H1 (cell line): ENCODE results near the gene TMED9. TPM values are rescaled to one million over a fixed set of nuclear protein-coding genes. Genes with fewer than 3 reads are reported as not detected.

Experiments used
- GABPA ChIP-seq: IDR thresholded peaks from 2 replicates; pipeline ENCODE4 v1.6.1; 2011; ENCODE audit warnings: mild to moderate bottlenecking, low read length, moderate library complexity, borderline replicate concordance; ENCODE audit not compliant: insufficient read depth
- GTF2F1 ChIP-seq: IDR thresholded peaks from 2 replicates; pipeline ENCODE4 v1.6.1; 2012; ENCODE audit warnings: low read depth, low read length, improper control_type of control experiment, borderline replicate concordance
- KDM1A ChIP-seq: fragments of 200-600, 300-600 bp; sonication (generic); IDR thresholded peaks from 2 replicates; pipeline ENCODE4 v1.7.1; 2016; ENCODE audit warnings: mild to moderate bottlenecking, low read length, borderline replicate concordance
- KDM5A ChIP-seq: fragments of 200-600 bp; IDR thresholded peaks from 2 replicates; pipeline ENCODE4 v1.7.1; 2012; ENCODE audit warnings: mild to moderate bottlenecking, low read length, inconsistent platforms, mixed read lengths
- SAP30 ChIP-seq: fragments of 300-600 bp; sonication (generic); IDR thresholded peaks from 2 replicates; pipeline ENCODE4 v1.7.1; 2012; ENCODE audit warnings: low read length, moderate library complexity, mild to moderate bottlenecking, inconsistent platforms; ENCODE audit not compliant: insufficient read depth, insufficient replicate concordance
- SIX5 ChIP-seq: IDR thresholded peaks from 2 replicates; pipeline ENCODE4 v1.6.1; 2011; ENCODE audit warnings: mild to moderate bottlenecking, low read depth, low read length
- TAF7 ChIP-seq: optimal IDR thresholded peaks from 2 replicates; pipeline ENCODE3; 2011; ENCODE audit warnings: low read depth, mild to moderate bottlenecking, inconsistent platforms, low read length, moderate library complexity, borderline replicate concordance
- polyA plus RNA-seq, 7 experiments: library from polyadenylated mRNA; depleted of rRNA in 3 of 7; stranded (reverse) in 5 of 7; unstranded in 2 of 7; fragments of >200 nt in 5 of 7; fragments of 200-250 nt in 2 of 7; gene quantifications; 1 replicate in 5 of 7; 2 replicates in 1 of 7; 4 replicates in 1 of 7; pipeline versions ENCODE4 v1.2.1 to v1.2.3, GENCODE V29; 2011 to 2013; ENCODE audit warnings: missing spikeins in 2 of 7, mixed read lengths in 2 of 7
- total RNA-seq: library from RNA; stranded (reverse); fragmentation: NEBNext Ultra II Directional; extraction: Animal tissue kit (Norgen Biotek cat#: 25700); gene quantifications from 2 replicates; pipeline ENCODE4 v1.2.1, GENCODE V29; 2021
- TF ChIP-seq, protein P1 (sequence below): IDR thresholded peaks from 2 replicates; pipeline ENCODE4 v1.6.1; 2012; ENCODE audit warnings: inconsistent platforms
- TF ChIP-seq, protein P2 (sequence below): fragments of 300-600 bp; sonication (generic); IDR thresholded peaks from 2 replicates; pipeline ENCODE4 v1.7.1; 2012; ENCODE audit warnings: low read length, moderate library complexity, mild to moderate bottlenecking, inconsistent platforms; ENCODE audit not compliant: insufficient replicate concordance

TMED9 gene
- total and polyA plus RNA-seq, 2 of the 8 experiments (the other 6 are each of a cell fraction or from before 2014, with no cell fraction given), result 130 to 160 TPM

DNA sequence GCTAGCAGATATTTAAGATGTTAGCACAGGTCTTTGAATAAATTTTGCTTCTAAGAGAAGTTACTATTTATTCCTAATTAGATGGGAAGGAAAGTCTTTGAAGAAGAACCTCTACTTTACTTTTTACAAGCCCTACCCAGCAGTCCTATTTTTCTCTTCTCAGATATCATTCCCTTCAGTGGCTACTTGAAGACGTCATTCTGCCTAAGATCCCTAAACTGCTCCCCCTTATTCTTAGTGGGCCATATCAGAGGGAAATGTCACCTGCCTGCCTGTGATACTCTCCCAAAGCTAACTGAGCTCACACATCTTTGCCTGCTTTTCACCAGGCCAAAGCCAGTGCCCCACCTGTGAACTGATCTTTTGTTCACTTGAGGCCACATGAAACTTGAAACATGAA is 16.5 kb upstream of the TMED9 start (continued):
- TF ChIP-seq SAP30 (no peak), GABPA (no peak), KDM5A (no peak), TAF7 (no peak), GTF2F1 (no peak), KDM1A (no peak), SIX5 (no peak)
- TF ChIP-seq, protein P1, sequence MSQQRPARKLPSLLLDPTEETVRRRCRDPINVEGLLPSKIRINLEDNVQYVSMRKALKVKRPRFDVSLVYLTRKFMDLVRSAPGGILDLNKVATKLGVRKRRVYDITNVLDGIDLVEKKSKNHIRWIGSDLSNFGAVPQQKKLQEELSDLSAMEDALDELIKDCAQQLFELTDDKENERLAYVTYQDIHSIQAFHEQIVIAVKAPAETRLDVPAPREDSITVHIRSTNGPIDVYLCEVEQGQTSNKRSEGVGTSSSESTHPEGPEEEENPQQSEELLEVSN, result no peak
- TF ChIP-seq, protein P2, sequence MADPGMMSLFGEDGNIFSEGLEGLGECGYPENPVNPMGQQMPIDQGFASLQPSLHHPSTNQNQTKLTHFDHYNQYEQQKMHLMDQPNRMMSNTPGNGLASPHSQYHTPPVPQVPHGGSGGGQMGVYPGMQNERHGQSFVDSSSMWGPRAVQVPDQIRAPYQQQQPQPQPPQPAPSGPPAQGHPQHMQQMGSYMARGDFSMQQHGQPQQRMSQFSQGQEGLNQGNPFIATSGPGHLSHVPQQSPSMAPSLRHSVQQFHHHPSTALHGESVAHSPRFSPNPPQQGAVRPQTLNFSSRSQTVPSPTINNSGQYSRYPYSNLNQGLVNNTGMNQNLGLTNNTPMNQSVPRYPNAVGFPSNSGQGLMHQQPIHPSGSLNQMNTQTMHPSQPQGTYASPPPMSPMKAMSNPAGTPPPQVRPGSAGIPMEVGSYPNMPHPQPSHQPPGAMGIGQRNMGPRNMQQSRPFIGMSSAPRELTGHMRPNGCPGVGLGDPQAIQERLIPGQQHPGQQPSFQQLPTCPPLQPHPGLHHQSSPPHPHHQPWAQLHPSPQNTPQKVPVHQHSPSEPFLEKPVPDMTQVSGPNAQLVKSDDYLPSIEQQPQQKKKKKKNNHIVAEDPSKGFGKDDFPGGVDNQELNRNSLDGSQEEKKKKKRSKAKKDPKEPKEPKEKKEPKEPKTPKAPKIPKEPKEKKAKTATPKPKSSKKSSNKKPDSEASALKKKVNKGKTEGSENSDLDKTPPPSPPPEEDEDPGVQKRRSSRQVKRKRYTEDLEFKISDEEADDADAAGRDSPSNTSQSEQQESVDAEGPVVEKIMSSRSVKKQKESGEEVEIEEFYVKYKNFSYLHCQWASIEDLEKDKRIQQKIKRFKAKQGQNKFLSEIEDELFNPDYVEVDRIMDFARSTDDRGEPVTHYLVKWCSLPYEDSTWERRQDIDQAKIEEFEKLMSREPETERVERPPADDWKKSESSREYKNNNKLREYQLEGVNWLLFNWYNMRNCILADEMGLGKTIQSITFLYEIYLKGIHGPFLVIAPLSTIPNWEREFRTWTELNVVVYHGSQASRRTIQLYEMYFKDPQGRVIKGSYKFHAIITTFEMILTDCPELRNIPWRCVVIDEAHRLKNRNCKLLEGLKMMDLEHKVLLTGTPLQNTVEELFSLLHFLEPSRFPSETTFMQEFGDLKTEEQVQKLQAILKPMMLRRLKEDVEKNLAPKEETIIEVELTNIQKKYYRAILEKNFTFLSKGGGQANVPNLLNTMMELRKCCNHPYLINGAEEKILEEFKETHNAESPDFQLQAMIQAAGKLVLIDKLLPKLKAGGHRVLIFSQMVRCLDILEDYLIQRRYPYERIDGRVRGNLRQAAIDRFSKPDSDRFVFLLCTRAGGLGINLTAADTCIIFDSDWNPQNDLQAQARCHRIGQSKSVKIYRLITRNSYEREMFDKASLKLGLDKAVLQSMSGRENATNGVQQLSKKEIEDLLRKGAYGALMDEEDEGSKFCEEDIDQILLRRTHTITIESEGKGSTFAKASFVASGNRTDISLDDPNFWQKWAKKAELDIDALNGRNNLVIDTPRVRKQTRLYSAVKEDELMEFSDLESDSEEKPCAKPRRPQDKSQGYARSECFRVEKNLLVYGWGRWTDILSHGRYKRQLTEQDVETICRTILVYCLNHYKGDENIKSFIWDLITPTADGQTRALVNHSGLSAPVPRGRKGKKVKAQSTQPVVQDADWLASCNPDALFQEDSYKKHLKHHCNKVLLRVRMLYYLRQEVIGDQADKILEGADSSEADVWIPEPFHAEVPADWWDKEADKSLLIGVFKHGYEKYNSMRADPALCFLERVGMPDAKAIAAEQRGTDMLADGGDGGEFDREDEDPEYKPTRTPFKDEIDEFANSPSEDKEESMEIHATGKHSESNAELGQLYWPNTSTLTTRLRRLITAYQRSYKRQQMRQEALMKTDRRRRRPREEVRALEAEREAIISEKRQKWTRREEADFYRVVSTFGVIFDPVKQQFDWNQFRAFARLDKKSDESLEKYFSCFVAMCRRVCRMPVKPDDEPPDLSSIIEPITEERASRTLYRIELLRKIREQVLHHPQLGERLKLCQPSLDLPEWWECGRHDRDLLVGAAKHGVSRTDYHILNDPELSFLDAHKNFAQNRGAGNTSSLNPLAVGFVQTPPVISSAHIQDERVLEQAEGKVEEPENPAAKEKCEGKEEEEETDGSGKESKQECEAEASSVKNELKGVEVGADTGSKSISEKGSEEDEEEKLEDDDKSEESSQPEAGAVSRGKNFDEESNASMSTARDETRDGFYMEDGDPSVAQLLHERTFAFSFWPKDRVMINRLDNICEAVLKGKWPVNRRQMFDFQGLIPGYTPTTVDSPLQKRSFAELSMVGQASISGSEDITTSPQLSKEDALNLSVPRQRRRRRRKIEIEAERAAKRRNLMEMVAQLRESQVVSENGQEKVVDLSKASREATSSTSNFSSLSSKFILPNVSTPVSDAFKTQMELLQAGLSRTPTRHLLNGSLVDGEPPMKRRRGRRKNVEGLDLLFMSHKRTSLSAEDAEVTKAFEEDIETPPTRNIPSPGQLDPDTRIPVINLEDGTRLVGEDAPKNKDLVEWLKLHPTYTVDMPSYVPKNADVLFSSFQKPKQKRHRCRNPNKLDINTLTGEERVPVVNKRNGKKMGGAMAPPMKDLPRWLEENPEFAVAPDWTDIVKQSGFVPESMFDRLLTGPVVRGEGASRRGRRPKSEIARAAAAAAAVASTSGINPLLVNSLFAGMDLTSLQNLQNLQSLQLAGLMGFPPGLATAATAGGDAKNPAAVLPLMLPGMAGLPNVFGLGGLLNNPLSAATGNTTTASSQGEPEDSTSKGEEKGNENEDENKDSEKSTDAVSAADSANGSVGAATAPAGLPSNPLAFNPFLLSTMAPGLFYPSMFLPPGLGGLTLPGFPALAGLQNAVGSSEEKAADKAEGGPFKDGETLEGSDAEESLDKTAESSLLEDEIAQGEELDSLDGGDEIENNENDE, result no peak
